Ovary (tissue), 9 donors: ENCODE results near the gene TOP3A. TPM values are rescaled to one million over a fixed set of nuclear protein-coding genes. Genes with fewer than 3 reads are reported as not detected.

Experiments
- DNase-seq, 5 donors: peaks; one replicate each; pipeline ENCODE4 v3.0.0-alpha.2; 2019 to 2020
- H3K27ac ChIP-seq, 2 donors: fragments of 200-600 bp; one replicate each; pipeline versions ENCODE4 v1.5.1 to v1.8.0; 2019 to 2022
- H3K27me3 ChIP-seq: fragments of 200-600 bp; one replicate; pipeline ENCODE4 v1.8.0; 2022
- H3K36me3 ChIP-seq: fragments of 200-600 bp; sonication (generic); one replicate; pipeline ENCODE4 v1.5.1; 2019
- H3K4me1 ChIP-seq: one replicate; pipeline ENCODE4 v1.8.1; 2013; ENCODE audit warnings: mild to moderate bottlenecking, moderate library complexity; ENCODE audit not compliant: insufficient read depth
- H3K4me3 ChIP-seq: fragments of 200-600 bp; sonication (generic); one replicate; pipeline ENCODE4 v1.5.1; 2017
- H3K9me3 ChIP-seq, 2 donors: fragments of 200-600 bp in 1 of 2; sonication (generic) in 1 of 2; one replicate each; pipeline versions ENCODE4 v1.5.1 to v1.8.1; 2013 to 2019; ENCODE audit warnings: mild to moderate bottlenecking in 1 of 2, moderate library complexity in 1 of 2
- CTCF ChIP-seq, 3 donors: fragments of 450-650 bp in 2 of 3; fragments of 200-600 bp in 1 of 3; IDR thresholded peaks; one replicate each; pipeline versions ENCODE4 v1.5.1 to v1.8.0; 2016 to 2022; ENCODE audit warnings: antibody characterized with exemption in 3 of 3, mild to moderate bottlenecking in 1 of 3
- EP300 ChIP-seq: sonication (generic); formaldehyde crosslinking; IDR thresholded peaks from one replicate; pipeline ENCODE4 v1.6.1; 2017; ENCODE audit warnings: antibody characterized with exemption
- POLR2A ChIP-seq: fragments of 450-650 bp; IDR thresholded peaks from one replicate; pipeline ENCODE4 v1.6.1; 2017; ENCODE audit warnings: antibody characterized with exemption, mild to moderate bottlenecking, moderate library complexity
- WGBS, 3 donors: extraction: QIAGEN DNeasy Blood & Tissue Kit in 1 of 3; methylation state at CpG; one replicate each; pipeline versions ENCODE4 v1.1.5 to v1.1.7; 2013 to 2017; 5-methylcytosine and 5-hydroxymethylcytosine counted together
- intact Hi-C, 4 donors: fragments of 100-400 bp; cut with DNase I; formaldehyde crosslinking; loops; one replicate each; pipeline versions ENCODE4 v1.11.0 to v1.15.1; 2022 to 2023
- polyA plus RNA-seq, 2 donors: library from polyadenylated mRNA; stranded (reverse); fragments of 200-250 nt in 1 of 2; fragments of 350-450 nt in 1 of 2; fragmentation: Illumina TruSeq in 1 of 2; extraction: RNeasy Lipid Tissue Mini Kit (QIAGEN cat#74804) in 1 of 2; gene quantifications; one replicate each; pipeline ENCODE4 v1.2.3, GENCODE V29; 2013 to 2014
- total RNA-seq, 7 donors: library from RNA; depleted of rRNA in 2 of 7; stranded (reverse); fragments of >200 nt in 2 of 7; fragmentation: NEBNext Ultra II Directional in 3 of 7; extraction: Animal tissue kit (Norgen Biotek cat#: 25700) in 3 of 7; gene quantifications; one replicate each; pipeline versions ENCODE4 v1.1.0 to v1.2.4, GENCODE V29; 2016 to 2023
- donor health status: DM: no; HTN: no; CAD: no; lungs with moderate emphysema.
- donor health status: DM: no; HTN: no; CAD: no.
- donor health status: Bipolar disorder and iron deficiency.
- donor health status: DM: yes; HTN: yes; CAD: no.
- donor health status: DM: no; HTN: no; CAD: no.
- donor health status: DM: yes; HTN: yes; CAD: no.

TOP3A gene
- total and polyA plus RNA-seq, 9 donors, result 12.6 to 35.7 (median 21.3) TPM

- no peak overlapping the region for H3K27ac ChIP-seq
- DNase-seq, result no peak
- H3K4me1 ChIP-seq, result no peaks in the 10 kb centered on the region
- TF ChIP-seq CTCF (IDR thresholded peaks at IDR 0.05) (no peak), POLR2A (no peak), EP300 (no peak)
- intact Hi-C loops, result no loop called here
- H3K4me3 ChIP-seq, result no peak overlapping the region
- H3K27me3 ChIP-seq, result no peaks in the 10 kb centered on the region
- WGBS, 3 donors, result 88 to 93% (median 89%) methylated on average over 9 of the region's 9 CpGs
- H3K9me3 ChIP-seq, result no peaks in the 10 kb centered on the region
- H3K36me3 ChIP-seq, result no peaks in the 10 kb centered on the region
Measured at GRCh38 chr17:18331879-18332278, 17.1 kb upstream of the TOP3A start.

- H3K36me3 ChIP-seq, result no peaks in the 10 kb centered on the region
- intact Hi-C loops, result no loop called here
- H3K4me3 ChIP-seq, result no peak overlapping the region
- no peaks in the 10 kb centered on the region for H3K9me3 ChIP-seq
- DNase-seq, result no peak
- H3K27ac ChIP-seq, result no peak overlapping the region
- H3K27me3 ChIP-seq, result no peaks in the 10 kb centered on the region
- no peak for TF ChIP-seq POLR2A
- no peak for TF ChIP-seq EP300
- no peak for TF ChIP-seq CTCF (IDR thresholded peaks at IDR 0.05)
- WGBS, 3 donors, result 82 to 88% (median 85%) methylated on average over 9 of the region's 9 CpGs
- H3K4me1 ChIP-seq, result no peaks in the 10 kb centered on the region
Measured at GRCh38 chr17:18328643-18329204, 13.9 kb upstream of the TOP3A start.

GRCh38 chr17:18327556-18327955 is 12.8 kb upstream of the TOP3A start:
- intact Hi-C loops, result no loop called here
- no peak for DNase-seq
- Histone ChIP-seq H3K4me3 (no peak overlapping the region), H3K27me3 (no peaks in the 10 kb centered on the region), H3K36me3 (no peaks in the 10 kb centered on the region), H3K4me1 (no peaks in the 10 kb centered on the region), H3K9me3 (no peaks in the 10 kb centered on the region), H3K27ac (no peak overlapping the region)
- TF ChIP-seq EP300 (no peak), POLR2A (no peak), CTCF (IDR thresholded peaks at IDR 0.05) (no peak)
- 81 to 86% (median 86%) methylated on average over 10 of the region's 10 CpGs for WGBS, 3 donors

- H3K36me3 ChIP-seq, result no peaks in the 10 kb centered on the region
- H3K9me3 ChIP-seq, result no peaks in the 10 kb centered on the region
- TF ChIP-seq CTCF (IDR thresholded peaks at IDR 0.05) (no peak), POLR2A (no peak), EP300 (no peak)
- H3K4me1 ChIP-seq, result no peaks in the 10 kb centered on the region
- no peaks in the 10 kb centered on the region for H3K27me3 ChIP-seq
- WGBS, 3 donors, result 7 to 22% (median 17%) methylated on average over 2 of the region's 2 CpGs
- H3K27ac ChIP-seq, result no peak overlapping the region
- DNase-seq, result no peak
- intact Hi-C loops, result no loop called here
- H3K4me3 ChIP-seq, result no peak overlapping the region
Measured at GRCh38 chr17:18327093-18327492, 12.3 kb upstream of the TOP3A start.
